Small intestine (tissue), 7 donors: ENCODE data around the gene ABCC2. TPM values are rescaled to one million over a fixed set of nuclear protein-coding genes. Genes with fewer than 3 reads are reported as not detected.
"Not testable (repeated sequence)": the region's sequence is repeated elsewhere in the genome, so short reads cannot be mapped to it uniquely, and the experiment has no call there.

Experiments
- DNase-seq, 2 donors: peaks; one replicate each; pipeline versions ENCODE4 v3.0.0 to v3.0.0-alpha.2; 2013
- FAIRE-seq: peaks from 2 replicates; lab custom pipeline; 2012; peaks lifted over from hg19 to GRCh38; lab: Jason Lieb, UNC
- H3K27ac ChIP-seq, 3 donors: one replicate each; pipeline ENCODE4 v1.5.1; 2013; ENCODE audit warnings: low read length in 2 of 3, mild to moderate bottlenecking in 2 of 3, control low read depth in 1 of 3, inconsistent platforms in 1 of 3, low read depth in 1 of 3, moderate library complexity in 1 of 3
- H3K27me3 ChIP-seq, 3 donors: one replicate each; pipeline ENCODE4 v1.6.1; 2013; ENCODE audit warnings: low read length in 3 of 3, inconsistent platforms in 1 of 3; ENCODE audit not compliant: control insufficient read depth in 3 of 3, insufficient read depth in 3 of 3
- H3K36me3 ChIP-seq, 3 donors: one replicate each; pipeline ENCODE4 v1.6.1; 2013; ENCODE audit warnings: low read length in 3 of 3, inconsistent platforms in 1 of 3, low read depth in 1 of 3, mild to moderate bottlenecking in 1 of 3, moderate library complexity in 1 of 3; ENCODE audit not compliant: control insufficient read depth in 3 of 3, insufficient read depth in 2 of 3
- H3K4me1 ChIP-seq, 3 donors: one replicate each; pipeline ENCODE4 v1.6.1; 2013; ENCODE audit warnings: low read length in 2 of 3, inconsistent platforms in 1 of 3, low read depth in 1 of 3, mild to moderate bottlenecking in 1 of 3, moderate library complexity in 1 of 3; ENCODE audit not compliant: control insufficient read depth in 3 of 3, insufficient read depth in 2 of 3
- H3K4me3 ChIP-seq, 3 donors: one replicate each; pipeline ENCODE4 v1.5.1; 2013; ENCODE audit warnings: low read length in 3 of 3, control low read depth in 1 of 3, inconsistent platforms in 1 of 3, low read depth in 1 of 3, mild to moderate bottlenecking in 1 of 3, moderate library complexity in 1 of 3
- H3K9me3 ChIP-seq, 2 donors: one replicate each; pipeline ENCODE4 v1.6.1; 2013; ENCODE audit warnings: low read depth in 1 of 2, low read length in 1 of 2; ENCODE audit not compliant: control insufficient read depth in 2 of 2, insufficient read depth in 1 of 2
- WGBS, 3 donors: extraction: QIAGEN DNeasy Blood & Tissue Kit; methylation state at CpG; one replicate each; pipeline ENCODE4 v1.1.7; 2013; 5-methylcytosine and 5-hydroxymethylcytosine counted together
- polyA plus RNA-seq, 4 donors: library from polyadenylated mRNA; stranded (reverse) in 3 of 4; unstranded in 1 of 4; fragments of 200-250 nt in 3 of 4; fragments of 120-200 nt in 1 of 4; gene quantifications; one replicate each; pipeline versions ENCODE4 v1.2.1 to v1.2.3, GENCODE V29; 2013
- donor health status: healthy with polysubstance abuse.
- donor health status: control.
- donor health status: control.
- donor health status: Bipolar disorder and iron deficiency.
- donor health status: healthy.

The ABCC2 gene
- polyA plus RNA-seq, 4 donors = 5.6 to 91.7 (median 58.6) TPM

GRCh38 chr10:99743841-99744240, 38.6 kb upstream of the ABCC2 start:
- Histone ChIP-seq H3K9me3 (peaks cover 0 to 6% of the 10 kb centered on the region in 2 donors), H3K4me1 (no peaks in the 10 kb centered on the region), H3K27ac (no peak overlapping the region), H3K36me3 (peaks cover 13 to 28% (median 27%) of the 10 kb centered on the region in 3 donors), H3K27me3 (no peaks in the 10 kb centered on the region), H3K4me3 (no peak overlapping the region)
- FAIRE-seq (no peak), DNase-seq (no peak)
- WGBS, 3 donors = 78 to 83% (median 82%) methylated on average over 3 of the region's 3 CpGs

- 91 to 94% (median 91%) methylated on average over 2 of the region's 2 CpGs for whole genome bisulfite sequencing, 3 donors
- FAIRE-seq = not testable (repeated sequence)
Measured at GRCh38 chr10:99746166-99746565, 36.3 kb upstream of the ABCC2 start.

GRCh38 chr10:99748823-99749451, 33.5 kb upstream of the ABCC2 start:
- peaks cover 13 to 33% (median 20%) of the 10 kb centered on the region in 3 donors for H3K36me3 ChIP-seq
- H3K27ac ChIP-seq = no peak overlapping the region
- H3K27me3 ChIP-seq = no peaks in the 10 kb centered on the region
- H3K9me3 ChIP-seq = no peaks in the 10 kb centered on the region
- no peak for FAIRE-seq
- H3K4me1 ChIP-seq = no peaks in the 10 kb centered on the region
- no peak for DNase-seq
- WGBS, 3 donors = 98 to 100% (median 99%) methylated on average over 2 of the region's 2 CpGs
- no peak overlapping the region for H3K4me3 ChIP-seq

More at GRCh38 chr10:99746166-99746565, 36.3 kb upstream of the ABCC2 start:
- not testable (repeated sequence) for H3K27me3 ChIP-seq, H3K4me3 ChIP-seq, H3K9me3 ChIP-seq, H3K4me1 ChIP-seq, H3K27ac ChIP-seq, DNase-seq
- peaks cover 13 to 27% (median 24%) of the 10 kb centered on the region in 3 donors for H3K36me3 ChIP-seq

GRCh38 chr10:99750641-99751040, 31.8 kb upstream of the ABCC2 start:
- Histone ChIP-seq H3K4me1 (peaks cover 0 to 6% (median 0%) of the 10 kb centered on the region in 3 donors), H3K9me3 (no peaks in the 10 kb centered on the region), H3K27ac (no peak overlapping the region), H3K36me3 (peaks cover 16 to 26% (median 19%) of the 10 kb centered on the region in 3 donors), H3K27me3 (no peaks in the 10 kb centered on the region), H3K4me3 (no peak overlapping the region)
- no peak for FAIRE-seq
- DNase-seq = no peak

GRCh38 chr10:99754670-99755069, 27.8 kb upstream of the ABCC2 start:
- FAIRE-seq (peak; percentile 30), DNase-seq (peak; percentile 36 to 65)
- H3K9me3 ChIP-seq = no peaks in the 10 kb centered on the region
- no peak overlapping the region for H3K4me3 ChIP-seq
- H3K36me3 ChIP-seq = peaks cover 14 to 28% (median 16%) of the 10 kb centered on the region in 3 donors
- peaks cover 0 to 6% (median 0%) of the 10 kb centered on the region in 3 donors for H3K4me1 ChIP-seq
- 31 to 72% (median 71%) methylated on average over 1 of the region's 1 CpG for WGBS, 3 donors
- H3K27me3 ChIP-seq = no peaks in the 10 kb centered on the region
- peak overlapping the region in 1 of 3 donors; percentile 31 for H3K27ac ChIP-seq

- no peak for FAIRE-seq
- Histone ChIP-seq H3K4me1 (peaks cover 0 to 9% (median 0%) of the 10 kb centered on the region in 3 donors), H3K27ac (no peak overlapping the region), H3K36me3 (peaks cover 16 to 39% (median 18%) of the 10 kb centered on the region in 3 donors), H3K27me3 (no peaks in the 10 kb centered on the region), H3K4me3 (no peak overlapping the region), H3K9me3 (no peaks in the 10 kb centered on the region)
- DNase-seq = no peak
- WGBS, 3 donors = 92 to 100% (median 100%) methylated on average over 1 of the region's 1 CpG
Measured at GRCh38 chr10:99756159-99756558, 26.3 kb upstream of the ABCC2 start.

GRCh38 chr10:99758211-99758891, 24.1 kb upstream of the ABCC2 start:
- no peak overlapping the region for H3K4me3 ChIP-seq
- peaks cover 14 to 30% (median 15%) of the 10 kb centered on the region in 3 donors for H3K36me3 ChIP-seq
- H3K9me3 ChIP-seq = peaks cover 0 to 3% of the 10 kb centered on the region in 2 donors
- 90 to 96% (median 92%) methylated on average over 2 of the region's 2 CpGs for WGBS, 3 donors
- peak overlapping the region in 1 of 3 donors; percentile 62 for H3K27ac ChIP-seq
- no peak for FAIRE-seq
- H3K4me1 ChIP-seq = peaks cover 0 to 9% (median 0%) of the 10 kb centered on the region in 3 donors
- no peaks in the 10 kb centered on the region for H3K27me3 ChIP-seq
- DNase-seq = no peak

GRCh38 chr10:99760321-99760720, 22.1 kb upstream of the ABCC2 start:
- Histone ChIP-seq H3K27ac (no peak overlapping the region), H3K9me3 (peaks cover 0 to 3% of the 10 kb centered on the region in 2 donors), H3K36me3 (peaks cover 10 to 25% (median 14%) of the 10 kb centered on the region in 3 donors), H3K4me3 (no peak overlapping the region), H3K27me3 (no peaks in the 10 kb centered on the region), H3K4me1 (peaks cover 0 to 3% (median 0%) of the 10 kb centered on the region in 3 donors)
- DNase-seq (no peak), FAIRE-seq (no peak)
- WGBS, 3 donors = 99 to 100% (median 100%) methylated on average over 1 of the region's 1 CpG
